Astrocyte of the cerebellum (primary cell): ENCODE data around the gene STOM.

Source experiments
- DNase-seq: peaks from one replicate; pipeline ENCODE4 v3.0.0-alpha.2; 2011; ENCODE audit warnings: low read depth
- H3K4me3 ChIP-seq: 2 replicates; pipeline ENCODE4 v1.5.1; 2011; ENCODE audit warnings: mild to moderate bottlenecking, low read depth, low read length, moderate library complexity
- CTCF ChIP-seq: IDR thresholded peaks from 2 replicates; pipeline ENCODE4 v1.5.1; 2012; ENCODE audit warnings: low read length, low read depth, moderate library complexity, mild to moderate bottlenecking; ENCODE audit errors: missing control alignments
- in situ Hi-C: cut with HindIII; loops from 2 replicates; pipeline ENCODE4 v1.10.0; 2017; ENCODE audit warnings: low sequenced_read_pairs

The STOM gene

GRCh38 chr9:121317737-121318630 lies 52.1 kb downstream of the STOM start:
- TF ChIP-seq CTCF = no peak
- no peak overlapping the region for H3K4me3 ChIP-seq
- in situ Hi-C loops = no loop called here
- DNase-seq = no peak

GRCh38 chr9:121316852-121317373 lies 53.1 kb downstream of the STOM start:
- H3K4me3 ChIP-seq = no peak overlapping the region
- TF ChIP-seq CTCF = no peak
- in situ Hi-C loops = no loop called here
- DNase-seq = no peak

- TF ChIP-seq CTCF = no peak
- H3K4me3 ChIP-seq = no peak overlapping the region
- DNase-seq = no peak
- in situ Hi-C loops = no loop called here
Observed at GRCh38 chr9:121316378-121316777, 53.7 kb downstream of the STOM start.

GRCh38 chr9:121313458-121314152 lies 56.4 kb downstream of the STOM start:
- in situ Hi-C loops = no loop called here

GRCh38 chr9:121312169-121312568 lies 57.9 kb downstream of the STOM start:
- H3K4me3 ChIP-seq = no peak overlapping the region
- DNase-seq = no peak
- in situ Hi-C loops = no loop called here
- no peak for TF ChIP-seq CTCF

More at GRCh38 chr9:121313458-121314152, 56.4 kb downstream of the STOM start:
- TF ChIP-seq CTCF = no peak
- H3K4me3 ChIP-seq = no peak overlapping the region
- DNase-seq = no peak

GRCh38 chr9:121310571-121310970 lies 59.5 kb downstream of the STOM start:
- H3K4me3 ChIP-seq = no peak overlapping the region
- TF ChIP-seq CTCF = no peak
- in situ Hi-C loops = no loop called here
- DNase-seq = no peak
